Fibroblast of skin of right biceps (primary cell): ENCODE results near the gene KATNBL1.
"Not testable (repeated sequence)": the region's sequence is repeated elsewhere in the genome, so short reads cannot be mapped to it uniquely, and the experiment has no call there.

ENCODE experiments used
- DNase-seq: peaks from one replicate; pipeline ENCODE4 v3.0.0-alpha.2; 2013

KATNBL1 gene

GRCh38 chr15:34193272-34193671 lies 16.6 kb downstream of the KATNBL1 start:
- not testable (repeated sequence) for DNase-seq

GRCh38 chr15:34188711-34189110 lies 21.2 kb downstream of the KATNBL1 start:
- peak; percentile 33 for DNase-seq

GRCh38 chr15:34185666-34186065 lies 24.2 kb downstream of the KATNBL1 start:
- no peak for DNase-seq

GRCh38 chr15:34182942-34183341 lies 27.0 kb downstream of the KATNBL1 start:
- no peak for DNase-seq

GRCh38 chr15:34179234-34179633 lies 30.7 kb downstream of the KATNBL1 start:
- no peak for DNase-seq

- DNase-seq, result not testable (repeated sequence)
Observed at GRCh38 chr15:34165987-34166573, 43.8 kb downstream of the KATNBL1 start.

- peak; percentile 10 for DNase-seq
Observed at GRCh38 chr15:34161329-34161963, 48.5 kb downstream of the KATNBL1 start.

GRCh38 chr15:34160735-34161134 lies 49.2 kb downstream of the KATNBL1 start:
- no peak for DNase-seq

- DNase-seq, result no peak
Observed at GRCh38 chr15:34158355-34158754, 51.5 kb downstream of the KATNBL1 start.

- DNase-seq, result no peak
Observed at GRCh38 chr15:34155859-34156258, 54.0 kb downstream of the KATNBL1 start.

- peak; percentile 30 for DNase-seq
Observed at GRCh38 chr15:34154725-34155204, 55.1 kb downstream of the KATNBL1 start.

GRCh38 chr15:34147371-34148140 lies 62.3 kb downstream of the KATNBL1 start:
- no peak for DNase-seq

GRCh38 chr15:34133511-34133910 lies 76.4 kb downstream of the KATNBL1 start:
- no peak for DNase-seq

- DNase-seq, result no peak
Observed at GRCh38 chr15:34132881-34133280, 77.0 kb downstream of the KATNBL1 start.

- no peak for DNase-seq
Observed at GRCh38 chr15:34128898-34129297, 81.0 kb downstream of the KATNBL1 start.

GRCh38 chr15:34126522-34126921 lies 83.4 kb downstream of the KATNBL1 start:
- no peak for DNase-seq

- no peak for DNase-seq
Observed at GRCh38 chr15:34125945-34126344, 84.0 kb downstream of the KATNBL1 start.

- DNase-seq, result no peak
Observed at GRCh38 chr15:34124651-34125050, 85.2 kb downstream of the KATNBL1 start.

- DNase-seq, result peak; percentile 80
Observed at GRCh38 chr15:34122771-34123183, 87.1 kb downstream of the KATNBL1 start.

GRCh38 chr15:34121786-34122185 lies 88.1 kb downstream of the KATNBL1 start:
- not testable (repeated sequence) for DNase-seq

GRCh38 chr15:34120420-34120819 lies 89.5 kb downstream of the KATNBL1 start:
- DNase-seq, result not testable (repeated sequence)

- peak; percentile 31 for DNase-seq
Observed at GRCh38 chr15:34119291-34119690, 90.6 kb downstream of the KATNBL1 start.

- DNase-seq, result no peak
Observed at GRCh38 chr15:34116620-34117019, 93.3 kb downstream of the KATNBL1 start.

- DNase-seq, result no peak
Observed at GRCh38 chr15:34114739-34115138, 95.2 kb downstream of the KATNBL1 start.
